ENCODE results near the gene PKM.

PKM gene

GRCh38 chr15:72223278-72223677 is 7.7 kb downstream of the PKM start:
- no peak overlapping the region for H2BK15ac ChIP-seq (ENCODE audit: low read depth, poor library complexity, severe bottlenecking)
- H3K14ac ChIP-seq (ENCODE audit: low read length in 2 of 2): no peak overlapping the region
- H2BK120ac ChIP-seq (ENCODE audit: low read depth, low read length): no peak overlapping the region
- H3K9me3 ChIP-seq (ENCODE audit: control insufficient read depth, low read length): no peaks in the 10 kb centered on the region
- peak overlapping the region; percentile 12 for H3K9ac ChIP-seq (ENCODE audit: low read length)
- H2AFZ ChIP-seq (ENCODE audit: low read depth, low read length): no peak overlapping the region
- H3K4me1 ChIP-seq (ENCODE audit: control insufficient read depth, insufficient read depth, low read depth, low read length): peaks cover 32% of the 10 kb centered on the region
- peak overlapping the region in 1 of 2 experiments; percentile 61 for H3K23ac ChIP-seq (ENCODE audit: low read length in 2 of 2)
- no peak overlapping the region for H2AK5ac ChIP-seq (ENCODE audit: low read length, severe bottlenecking)
- H2BK5ac ChIP-seq (ENCODE audit: low read depth, low read length, poor library complexity, severe bottlenecking): no peak overlapping the region
- H3K27me3 ChIP-seq (ENCODE audit: control insufficient read depth in 1 of 2, insufficient read depth in 1 of 2, low read length in 2 of 2): no peaks in the 10 kb centered on the region
- H3K4ac ChIP-seq (ENCODE audit: low read depth in 1 of 2, low read length in 2 of 2): no peak overlapping the region
- no peak overlapping the region for H3K4me3 ChIP-seq (ENCODE audit: insufficient read depth in 1 of 2, low read depth in 1 of 2, low read length in 2 of 2)
- H3K79me1 ChIP-seq (replicated peaks; ENCODE audit: low read length, poor library complexity, severe bottlenecking): no peaks in the 10 kb centered on the region
- no peak for DNase-seq
- H3K4me2 ChIP-seq (ENCODE audit: low read length, poor library complexity, severe bottlenecking): no peak overlapping the region
- no peak overlapping the region for H4K91ac ChIP-seq (ENCODE audit: low read length)
- no peak overlapping the region for H4K8ac ChIP-seq (ENCODE audit: low read length)
- peaks cover 27 to 70% of the 10 kb centered on the region in 2 experiments for H3K36me3 ChIP-seq (ENCODE audit: control insufficient read depth in 1 of 2, insufficient read depth in 2 of 2, low read depth in 1 of 2, low read length in 2 of 2)
- H2BK12ac ChIP-seq (ENCODE audit: low read length in 2 of 2): no peak overlapping the region
- 94% methylated on average over 9 of the region's 10 CpGs for WGBS
- H3K18ac ChIP-seq (ENCODE audit: low read depth in 1 of 2, low read length in 2 of 2): no peak overlapping the region
- no peak overlapping the region for H3K27ac ChIP-seq (ENCODE audit: low read length, poor library complexity, severe bottlenecking)

DNA sequence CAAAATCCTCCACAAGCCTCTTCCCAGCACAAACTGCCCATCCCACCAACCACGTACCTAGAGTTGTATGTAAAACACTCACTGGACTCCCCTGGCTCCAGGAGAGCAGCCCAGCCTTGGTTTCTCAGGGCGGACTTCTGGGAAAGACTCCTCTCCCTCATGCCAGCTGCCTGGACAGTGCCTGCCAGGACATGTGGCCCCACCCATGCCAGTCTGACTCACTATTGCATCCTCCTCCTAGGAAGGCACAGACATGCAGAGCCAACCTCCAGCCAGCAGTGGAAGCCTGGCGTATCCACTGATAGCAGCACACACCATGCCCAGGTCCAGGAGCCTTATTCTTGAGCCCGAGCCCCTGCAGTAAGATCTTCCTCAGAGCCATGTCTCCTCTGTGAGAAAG is 8.6 kb downstream of the PKM start:
- no peak overlapping the region for H4K8ac ChIP-seq (ENCODE audit: low read length)
- H3K4ac ChIP-seq (ENCODE audit: low read depth in 1 of 2, low read length in 2 of 2): no peak overlapping the region
- no peak overlapping the region for H2BK12ac ChIP-seq (ENCODE audit: low read length in 2 of 2)
- H3K36me3 ChIP-seq (ENCODE audit: control insufficient read depth in 1 of 2, insufficient read depth in 2 of 2, low read depth in 1 of 2, low read length in 2 of 2): peaks cover 31 to 79% of the 10 kb centered on the region in 2 experiments
- H3K14ac ChIP-seq (ENCODE audit: low read length in 2 of 2): no peak overlapping the region
- DNase-seq: no peak
- H2AK5ac ChIP-seq (ENCODE audit: low read length, severe bottlenecking): no peak overlapping the region
- H3K9me3 ChIP-seq (ENCODE audit: control insufficient read depth, low read length): no peaks in the 10 kb centered on the region
- peak overlapping the region in 1 of 2 experiments; percentile 7 for H3K18ac ChIP-seq (ENCODE audit: low read depth in 1 of 2, low read length in 2 of 2)
- H3K9ac ChIP-seq (ENCODE audit: low read length): peak overlapping the region; percentile 57
- no peaks in the 10 kb centered on the region for H3K27me3 ChIP-seq (ENCODE audit: control insufficient read depth in 1 of 2, insufficient read depth in 1 of 2, low read length in 2 of 2)
- H2AFZ ChIP-seq (ENCODE audit: low read depth, low read length): no peak overlapping the region
- WGBS: 90% methylated on average over 4 of the region's 4 CpGs
- H4K91ac ChIP-seq (ENCODE audit: low read length): no peak overlapping the region
- no peak overlapping the region for H3K4me2 ChIP-seq (ENCODE audit: low read length, poor library complexity, severe bottlenecking)
- H3K79me1 ChIP-seq (replicated peaks; ENCODE audit: low read length, poor library complexity, severe bottlenecking): no peaks in the 10 kb centered on the region
- peaks cover 34% of the 10 kb centered on the region for H3K4me1 ChIP-seq (ENCODE audit: control insufficient read depth, insufficient read depth, low read depth, low read length)
- no peak overlapping the region for H2BK15ac ChIP-seq (ENCODE audit: low read depth, poor library complexity, severe bottlenecking)
- peak overlapping the region in 1 of 2 experiments; percentile 48 for H3K4me3 ChIP-seq (ENCODE audit: insufficient read depth in 1 of 2, low read depth in 1 of 2, low read length in 2 of 2)
- no peak overlapping the region for H2BK120ac ChIP-seq (ENCODE audit: low read depth, low read length)
- peak overlapping the region; percentile 24 for H3K27ac ChIP-seq (ENCODE audit: low read length, poor library complexity, severe bottlenecking)
- H3K23ac ChIP-seq (ENCODE audit: low read length in 2 of 2): peak overlapping the region in 1 of 2 experiments; percentile 48
- no peak overlapping the region for H2BK5ac ChIP-seq (ENCODE audit: low read depth, low read length, poor library complexity, severe bottlenecking)

GRCh38 chr15:72220687-72221086 is 10.3 kb downstream of the PKM start:
- no peak overlapping the region for H3K4me3 ChIP-seq (ENCODE audit: insufficient read depth in 1 of 2, low read depth in 1 of 2, low read length in 2 of 2)
- H2BK12ac ChIP-seq (ENCODE audit: low read length in 2 of 2): no peak overlapping the region
- H3K9me3 ChIP-seq (ENCODE audit: control insufficient read depth, low read length): no peaks in the 10 kb centered on the region
- peaks cover 3% of the 10 kb centered on the region for H3K79me1 ChIP-seq (replicated peaks; ENCODE audit: low read length, poor library complexity, severe bottlenecking)
- no peak overlapping the region for H4K8ac ChIP-seq (ENCODE audit: low read length)
- no peak overlapping the region for H2BK120ac ChIP-seq (ENCODE audit: low read depth, low read length)
- H3K18ac ChIP-seq (ENCODE audit: low read depth in 1 of 2, low read length in 2 of 2): no peak overlapping the region
- H3K9ac ChIP-seq (ENCODE audit: low read length): peak overlapping the region; percentile 24
- H2AFZ ChIP-seq (ENCODE audit: low read depth, low read length): no peak overlapping the region
- H4K91ac ChIP-seq (ENCODE audit: low read length): no peak overlapping the region
- H3K36me3 ChIP-seq (ENCODE audit: control insufficient read depth in 1 of 2, insufficient read depth in 2 of 2, low read depth in 1 of 2, low read length in 2 of 2): peaks cover 44 to 91% of the 10 kb centered on the region in 2 experiments
- H3K4ac ChIP-seq (ENCODE audit: low read depth in 1 of 2, low read length in 2 of 2): no peak overlapping the region
- H2BK15ac ChIP-seq (ENCODE audit: low read depth, poor library complexity, severe bottlenecking): no peak overlapping the region
- H3K23ac ChIP-seq (ENCODE audit: low read length in 2 of 2): no peak overlapping the region
- no peak overlapping the region for H2BK5ac ChIP-seq (ENCODE audit: low read depth, low read length, poor library complexity, severe bottlenecking)
- peaks cover 30% of the 10 kb centered on the region for H3K4me1 ChIP-seq (ENCODE audit: control insufficient read depth, insufficient read depth, low read depth, low read length)
- WGBS: 75% methylated on average over 1 of the region's 1 CpG
- H3K4me2 ChIP-seq (ENCODE audit: low read length, poor library complexity, severe bottlenecking): no peak overlapping the region
- no peaks in the 10 kb centered on the region for H3K27me3 ChIP-seq (ENCODE audit: control insufficient read depth in 1 of 2, insufficient read depth in 1 of 2, low read length in 2 of 2)
- H2AK5ac ChIP-seq (ENCODE audit: low read length, severe bottlenecking): peak overlapping the region; percentile 76
- H3K14ac ChIP-seq (ENCODE audit: low read length in 2 of 2): no peak overlapping the region
- DNase-seq: no peak
- peak overlapping the region; percentile 72 for H3K27ac ChIP-seq (ENCODE audit: low read length, poor library complexity, severe bottlenecking)

GRCh38 chr15:72217216-72217615 is 13.8 kb downstream of the PKM start:
- no peak overlapping the region for H2BK5ac ChIP-seq (ENCODE audit: low read depth, low read length, poor library complexity, severe bottlenecking)
- WGBS: 65% methylated on average over 2 of the region's 4 CpGs
- no peak overlapping the region for H2BK120ac ChIP-seq (ENCODE audit: low read depth, low read length)
- H3K14ac ChIP-seq (ENCODE audit: low read length in 2 of 2): no peak overlapping the region
- no peak overlapping the region for H4K8ac ChIP-seq (ENCODE audit: low read length)
- DNase-seq: no peak
- peak overlapping the region; percentile 56 for H3K27ac ChIP-seq (ENCODE audit: low read length, poor library complexity, severe bottlenecking)
- H3K9ac ChIP-seq (ENCODE audit: low read length): peak overlapping the region; percentile 43
- no peak overlapping the region for H2BK15ac ChIP-seq (ENCODE audit: low read depth, poor library complexity, severe bottlenecking)
- H3K4me1 ChIP-seq (ENCODE audit: control insufficient read depth, insufficient read depth, low read depth, low read length): peaks cover 13% of the 10 kb centered on the region
- no peak overlapping the region for H3K4me2 ChIP-seq (ENCODE audit: low read length, poor library complexity, severe bottlenecking)
- no peaks in the 10 kb centered on the region for H3K9me3 ChIP-seq (ENCODE audit: control insufficient read depth, low read length)
- H3K4ac ChIP-seq (ENCODE audit: low read depth in 1 of 2, low read length in 2 of 2): no peak overlapping the region
- no peak overlapping the region for H3K18ac ChIP-seq (ENCODE audit: low read depth in 1 of 2, low read length in 2 of 2)
- H3K23ac ChIP-seq (ENCODE audit: low read length in 2 of 2): no peak overlapping the region
- H4K91ac ChIP-seq (ENCODE audit: low read length): no peak overlapping the region
- H3K27me3 ChIP-seq (ENCODE audit: control insufficient read depth in 1 of 2, insufficient read depth in 1 of 2, low read length in 2 of 2): no peaks in the 10 kb centered on the region
- H3K79me1 ChIP-seq (replicated peaks; ENCODE audit: low read length, poor library complexity, severe bottlenecking): peaks cover 3% of the 10 kb centered on the region
- no peak overlapping the region for H2AK5ac ChIP-seq (ENCODE audit: low read length, severe bottlenecking)
- no peak overlapping the region for H3K4me3 ChIP-seq (ENCODE audit: insufficient read depth in 1 of 2, low read depth in 1 of 2, low read length in 2 of 2)
- H2BK12ac ChIP-seq (ENCODE audit: low read length in 2 of 2): no peak overlapping the region
- no peak overlapping the region for H2AFZ ChIP-seq (ENCODE audit: low read depth, low read length)
- H3K36me3 ChIP-seq (ENCODE audit: control insufficient read depth in 1 of 2, insufficient read depth in 2 of 2, low read depth in 1 of 2, low read length in 2 of 2): peaks cover 47 to 97% of the 10 kb centered on the region in 2 experiments

All from mesenchymal stem cell (in vitro differentiated cells and primary cell).